HepG2 (cell line): ENCODE results near the gene IMPDH1. TPM values are rescaled to one million over a fixed set of nuclear protein-coding genes. Genes with fewer than 3 reads are reported as not detected.

ENCODE experiments used
- ATAC-seq: fragments of 200-7000 bp; cut with Tn5 transposase; 3 replicates; pipeline ENCODE4 v1.9.1; 2020; ENCODE audit warnings: mild to moderate bottlenecking, moderate library complexity
- BruUV-seq: library from RNA; stranded (reverse); fragments of 400-500 nt; replicated peaks from 2 replicates; lab custom pipeline; 2021; lab: Mats Ljungman, UMichigan
- CTCF ChIA-PET: fragments of 300-600 bp; formaldehyde crosslinking; extraction: SDS; loops from one replicate; lab custom pipeline; 2021; ENCODE audit warnings: low total read pairs, inconsistent platforms, low intra/inter-chr PET ratio; lab: Yijun Ruan, JAX
- POLR2A ChIA-PET: fragments of 350-600 bp; sonication (Branson Sonifier 250); formaldehyde crosslinking; loops from one replicate; lab custom pipeline; 2020; ENCODE audit warnings: antibody characterized with exemption, inconsistent platforms; lab: Yijun Ruan, JAX
- DNase-seq: peaks from one replicate; pipeline ENCODE4 v3.0.0-alpha.2; 2015; ENCODE audit warnings: low spot score
- FAIRE-seq: peaks from 3 replicates; lab custom pipeline; 2011; peaks lifted over from hg19 to GRCh38; lab: Jason Lieb, UNC
- H2AFZ ChIP-seq: one replicate; pipeline ENCODE4 v1.6.1; 2011; ENCODE audit warnings: low read length, inconsistent platforms
- H3K27ac ChIP-seq: fragments of 300-600 bp; 3 replicates; pipeline ENCODE4 v1.8.0; 2011; ENCODE audit warnings: mixed run types, mild to moderate bottlenecking, mixed read lengths, low read length, inconsistent platforms; ENCODE audit not compliant: insufficient read depth; ENCODE audit errors: extremely low read length
- H3K27me3 ChIP-seq, 2 experiments: fragments of 200-600 bp in 1 of 2; 2 replicates in 1 of 2; 3 replicates in 1 of 2; pipeline versions ENCODE4 v1.6.0 to v1.8.0; 2011; ENCODE audit warnings: low read length in 2 of 2, mild to moderate bottlenecking in 2 of 2, moderate library complexity in 2 of 2, inconsistent platforms in 1 of 2; ENCODE audit not compliant: insufficient read depth in 2 of 2, control insufficient read depth in 1 of 2
- H3K36me3 ChIP-seq, 2 experiments: fragments of 200-600 bp in 1 of 2; replicated peaks in 1 of 2; 2 replicates in 1 of 2; 3 replicates in 1 of 2; pipeline versions ENCODE4 v1.5.1 to v1.8.0; 2011; ENCODE audit warnings: low read length in 2 of 2, inconsistent platforms in 1 of 2; ENCODE audit not compliant: insufficient read depth in 2 of 2, control insufficient read depth in 1 of 2
- H3K4me1 ChIP-seq: 2 replicates; pipeline ENCODE4 v1.5.1; 2012; ENCODE audit warnings: low read length, inconsistent platforms; ENCODE audit not compliant: insufficient read depth
- H3K4me2 ChIP-seq: 2 replicates; pipeline ENCODE4 v1.6.0; 2011; ENCODE audit warnings: low read depth, low read length, inconsistent platforms
- H3K4me3 ChIP-seq, 3 experiments: fragments of 200-600 bp in 1 of 3; sonication (generic), shearing (Covaris generic) in 1 of 3; replicated peaks in 1 of 3; 2 replicates each; pipeline ENCODE4 v1.5.1; 2011 to 2016; ENCODE audit warnings: low read length in 3 of 3, inconsistent platforms in 2 of 3, low read depth in 2 of 3, mild to moderate bottlenecking in 2 of 3, control low read depth in 1 of 3, mixed read lengths in 1 of 3; ENCODE audit not compliant: insufficient read depth in 1 of 3
- H3K79me2 ChIP-seq: one replicate; pipeline ENCODE4 v1.6.1; 2011; ENCODE audit warnings: low read length, inconsistent platforms; ENCODE audit not compliant: insufficient read depth
- H3K9ac ChIP-seq: 2 replicates; pipeline ENCODE4 v1.6.0; 2011; ENCODE audit warnings: mild to moderate bottlenecking, low read depth, low read length, inconsistent platforms; ENCODE audit not compliant: insufficient read depth
- H3K9me3 ChIP-seq: 2 replicates; pipeline ENCODE4 v1.5.1; 2012; ENCODE audit warnings: mild to moderate bottlenecking, low read length
- H4K20me1 ChIP-seq: 2 replicates; pipeline ENCODE4 v1.6.0; 2011; ENCODE audit warnings: inconsistent platforms, mild to moderate bottlenecking, low read length, moderate library complexity; ENCODE audit not compliant: insufficient read depth
- ATM ChIP-seq: fragments of 450-650 bp; IDR thresholded peaks from 2 replicates; pipeline ENCODE4 v1.7.1; 2017; ENCODE audit warnings: mild to moderate bottlenecking, borderline replicate concordance
- CENPT ChIP-seq: sonication (generic); formaldehyde crosslinking; IDR thresholded peaks from 2 replicates; pipeline ENCODE4 v1.8.0; 2022; ENCODE audit warnings: low read depth, mild to moderate bottlenecking, moderate library complexity, missing genetic modification reagents
- HOMEZ ChIP-seq: IDR thresholded peaks from 2 replicates; pipeline ENCODE4 v1.6.1; 2016; ENCODE audit warnings: low read depth
- RARA ChIP-seq: IDR thresholded peaks from 2 replicates; pipeline ENCODE4 v1.6.1; 2016; ENCODE audit warnings: missing genetic modification reagents, missing compliant biosample characterization
- ZBTB38 ChIP-seq: sonication (generic); formaldehyde crosslinking; IDR thresholded peaks from 2 replicates; pipeline ENCODE4 v1.5.1; 2020; ENCODE audit warnings: mild to moderate bottlenecking, missing genetic modification reagents
- ZFP37 ChIP-seq: sonication (generic); formaldehyde crosslinking; IDR thresholded peaks from 2 replicates; pipeline ENCODE4 v1.4.0; 2020; ENCODE audit warnings: missing genetic modification reagents, borderline replicate concordance
- ZNF296 ChIP-seq: sonication (generic); formaldehyde crosslinking; conservative IDR thresholded peaks from 2 replicates; pipeline ENCODE4 v1.5.0; 2020; ENCODE audit warnings: mild to moderate bottlenecking, missing genetic modification reagents
- ZNF543 ChIP-seq: sonication (generic); formaldehyde crosslinking; IDR thresholded peaks from 2 replicates; pipeline ENCODE4 v1.4.0; 2020; ENCODE audit warnings: mild to moderate bottlenecking, missing genetic modification reagents
- ZSCAN25 ChIP-seq: sonication (generic); formaldehyde crosslinking; IDR thresholded peaks from 2 replicates; pipeline ENCODE4 v1.8.0; 2022; ENCODE audit warnings: mild to moderate bottlenecking, missing genetic modification reagents
- WGBS: methylation state at CpG from one replicate; pipeline ENCODE4 v1.1.6; 2017; ENCODE audit warnings: low lambda C conversion rate; 5-methylcytosine and 5-hydroxymethylcytosine counted together
- in situ Hi-C: cut with HindIII; loops from 2 replicates; pipeline ENCODE4 v1.10.0; 2017; ENCODE audit warnings: low pct_unique_long_range_greater_than_20kb; ENCODE audit not compliant: extremely low pct_ligation_motif_present
- intact Hi-C: fragments of 100-400 bp; cut with micrococcal nuclease; formaldehyde crosslinking; loops from one replicate; pipeline ENCODE4 v1.10.0; 2022; ENCODE audit not compliant: unreplicated experiment
- polyA plus RNA-seq, 8 experiments: library from polyadenylated mRNA; depleted of rRNA in 3 of 8; stranded (reverse) in 7 of 8; unstranded in 1 of 8; fragments of >200 nt; fragmentation: Illumina TruSeq in 4 of 8; extraction: Trizol in 4 of 8; gene quantifications; 2 replicates each; pipeline versions ENCODE4 v1.2.1 to v1.2.3, GENCODE V29; 2011 to 2016; ENCODE audit warnings: low read depth in 4 of 8, missing spikeins in 1 of 8, mixed read lengths in 1 of 8; ENCODE audit not compliant: insufficient read depth in 1 of 8
- total RNA-seq, 5 experiments: library from RNA; depleted of rRNA; stranded (reverse); fragments of >200 nt; fragmentation: Illumina TruSeq; extraction: Trizol; gene quantifications; 2 replicates each; pipeline ENCODE4 v1.2.3, GENCODE V29; 2016; ENCODE audit warnings: low read depth in 1 of 5

IMPDH1 gene
- total and polyA plus RNA-seq, 2 of the 13 experiments (the other 11 are each of a cell fraction or from before 2014, with no cell fraction given) = 22.8 to 34.0 TPM

DNA sequence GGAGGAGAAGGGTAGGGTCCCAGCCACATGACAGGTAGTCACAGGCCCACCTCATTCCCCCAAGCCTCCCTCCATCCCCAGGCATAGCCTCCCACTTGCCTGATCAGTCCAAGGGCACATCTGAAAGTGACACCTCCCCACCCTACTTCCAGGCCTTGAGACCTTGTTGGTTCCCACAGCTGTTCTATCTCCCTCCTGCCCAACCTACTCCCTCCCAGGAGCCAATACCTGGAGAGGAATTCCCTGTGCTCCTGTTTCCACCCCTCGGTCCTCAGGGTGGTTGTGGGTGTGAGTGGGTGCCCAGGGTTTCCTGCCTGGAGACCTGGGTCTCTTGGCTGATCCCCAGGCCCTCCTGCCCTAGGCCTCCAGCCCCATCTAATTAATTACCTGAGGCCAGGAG, 11.6 kb upstream of the IMPDH1 start:
- no peaks in the 10 kb centered on the region for H4K20me1 ChIP-seq
- H3K9me3 ChIP-seq = no peaks in the 10 kb centered on the region
- no peak overlapping the region for H3K9ac ChIP-seq
- ChIA-PET POLR2A (no interaction called here), CTCF (no interaction called here)
- in situ Hi-C loops = loop anchor here (5.0 kb wide), 1 partner anchor 36 kb away; the partner anchor contains the start of gene HILPDA
- no peak for TF ChIP-seq ZFP37 (CRISPR knock-in tag)
- no peak for TF ChIP-seq ZNF296 (CRISPR knock-in tag)
- TF ChIP-seq CENPT (CRISPR knock-in tag) = no peak
- no peak for TF ChIP-seq RARA (CRISPR knock-in tag)
- TF ChIP-seq ZNF543 (CRISPR knock-in tag) = no peak
- TF ChIP-seq ZBTB38 = no peak
- no peak for TF ChIP-seq HOMEZ (CRISPR knock-in tag)
- no peak for TF ChIP-seq ATM
- no peak for TF ChIP-seq ZSCAN25 (CRISPR knock-in tag)
- no peak for FAIRE-seq
- H3K27me3 ChIP-seq = peaks cover 0 to 32% of the 10 kb centered on the region in 2 experiments; a peak in 4 of 5 replicates
- no peak for ATAC-seq
- no peak overlapping the region for H2AFZ ChIP-seq
- DNase-seq = no peak
- peaks cover 46% of the 10 kb centered on the region for H3K4me1 ChIP-seq
- H3K36me3 ChIP-seq = no peaks in the 10 kb centered on the region
- no peak overlapping the region for H3K27ac ChIP-seq
- intact Hi-C loops = no loop called here
- WGBS = no CpG with 5 or more reads among the region's 1 CpG
- no peak overlapping the region for H3K4me2 ChIP-seq
- no peak overlapping the region for H3K4me3 ChIP-seq
- BruUV-seq = no TSS peak
- no peaks in the 10 kb centered on the region for H3K79me2 ChIP-seq
